NCI-H2107 (cell line): ENCODE results near the gene LMNA.

Source experiments
- DNase-seq: peaks from one replicate; lab custom pipeline; 2025; lab: John Stamatoyannopoulos, UW

LMNA gene

GRCh38 chr1:156082309-156083091 lies 32.0 kb upstream of the LMNA start, which contains the start of gene MEX3A:
Gene MEX3A, minus strand, starts transcription at chr1:156082465. Its CDS starts 467 bp downstream, at chr1:156081998.
- DNase-seq, result peak; percentile 84

GRCh38 chr1:156083800-156084790 lies 30.4 kb upstream of the LMNA start:
- DNase-seq, result no peak

GRCh38 chr1:156086256-156086662 lies 28.3 kb upstream of the LMNA start:
- DNase-seq, result no peak

- DNase-seq, result peak; percentile 57
Observed at GRCh38 chr1:156089704-156090103, 24.8 kb upstream of the LMNA start.

GRCh38 chr1:156090138-156090839 lies 24.2 kb upstream of the LMNA start:
- no peak for DNase-seq

- peak; percentile 96 for DNase-seq
Observed at GRCh38 chr1:156090840-156091188, 23.7 kb upstream of the LMNA start.

- DNase-seq, result no peak
Observed at GRCh38 chr1:156091610-156092009, 22.9 kb upstream of the LMNA start.

- no peak for DNase-seq
Observed at GRCh38 chr1:156095906-156096508, 18.5 kb upstream of the LMNA start.

GRCh38 chr1:156096640-156097391 lies 17.7 kb upstream of the LMNA start:
- peak; percentile 30 for DNase-seq

GRCh38 chr1:156097499-156098178 lies 16.9 kb upstream of the LMNA start:
- DNase-seq, result no peak

- no peak for DNase-seq
Observed at GRCh38 chr1:156098784-156099183, 15.7 kb upstream of the LMNA start.

- DNase-seq, result no peak
Observed at GRCh38 chr1:156099282-156099681, 15.2 kb upstream of the LMNA start.

GRCh38 chr1:156100205-156100995 lies 14.1 kb upstream of the LMNA start:
- DNase-seq, result no peak

- DNase-seq, result no peak
Observed at GRCh38 chr1:156101880-156102279, 12.6 kb upstream of the LMNA start.

- DNase-seq, result no peak
Observed at GRCh38 chr1:156102633-156103511, 11.6 kb upstream of the LMNA start.

GRCh38 chr1:156103521-156103947 lies 11.0 kb upstream of the LMNA start:
- no peak for DNase-seq

- no peak for DNase-seq
Observed at GRCh38 chr1:156104065-156104810, 10.3 kb upstream of the LMNA start.
